GM18505 (cell line): Measurements from ENCODE around the gene RASGRP2.
"Not testable (repeated sequence)": the region's sequence is repeated elsewhere in the genome, so short reads cannot be mapped to it uniquely, and the experiment has no call there.

ENCODE experiments used
- ATAC-seq: cut with Tn5 transposase; IDR thresholded peaks from one replicate; pipeline ENCODE4 v1.9.1; 2021; ENCODE audit not compliant: unreplicated experiment
- POLR2A ChIP-seq: IDR thresholded peaks from 4 replicates; pipeline ENCODE4 v1.6.1; 2011; ENCODE audit warnings: borderline replicate concordance; ENCODE audit not compliant: insufficient read depth, insufficient read length; ENCODE audit errors: extremely low read depth

The RASGRP2 gene

DNA sequence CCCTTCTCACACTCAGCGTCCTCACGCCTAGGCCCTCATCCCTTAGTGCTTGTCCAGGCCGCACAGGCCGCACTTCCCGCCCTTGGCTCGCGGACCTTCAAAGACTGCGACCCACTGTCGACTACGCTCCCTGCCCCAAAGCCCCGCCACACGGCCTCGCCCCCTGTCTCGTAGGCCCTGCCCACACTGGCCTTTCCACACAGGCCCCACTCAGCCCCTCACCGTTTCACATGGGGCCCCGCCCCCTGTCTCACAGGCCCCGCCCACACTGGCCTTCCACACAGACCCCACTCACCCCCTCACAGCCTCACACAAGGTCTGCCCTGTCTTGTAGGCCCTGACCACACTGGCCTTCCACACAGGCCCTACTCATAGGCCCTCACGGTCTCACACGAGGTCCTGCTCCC lies 32.0 kb downstream of the RASGRP2 start:
- TF ChIP-seq POLR2A, result no peak
- no peak for ATAC-seq

DNA sequence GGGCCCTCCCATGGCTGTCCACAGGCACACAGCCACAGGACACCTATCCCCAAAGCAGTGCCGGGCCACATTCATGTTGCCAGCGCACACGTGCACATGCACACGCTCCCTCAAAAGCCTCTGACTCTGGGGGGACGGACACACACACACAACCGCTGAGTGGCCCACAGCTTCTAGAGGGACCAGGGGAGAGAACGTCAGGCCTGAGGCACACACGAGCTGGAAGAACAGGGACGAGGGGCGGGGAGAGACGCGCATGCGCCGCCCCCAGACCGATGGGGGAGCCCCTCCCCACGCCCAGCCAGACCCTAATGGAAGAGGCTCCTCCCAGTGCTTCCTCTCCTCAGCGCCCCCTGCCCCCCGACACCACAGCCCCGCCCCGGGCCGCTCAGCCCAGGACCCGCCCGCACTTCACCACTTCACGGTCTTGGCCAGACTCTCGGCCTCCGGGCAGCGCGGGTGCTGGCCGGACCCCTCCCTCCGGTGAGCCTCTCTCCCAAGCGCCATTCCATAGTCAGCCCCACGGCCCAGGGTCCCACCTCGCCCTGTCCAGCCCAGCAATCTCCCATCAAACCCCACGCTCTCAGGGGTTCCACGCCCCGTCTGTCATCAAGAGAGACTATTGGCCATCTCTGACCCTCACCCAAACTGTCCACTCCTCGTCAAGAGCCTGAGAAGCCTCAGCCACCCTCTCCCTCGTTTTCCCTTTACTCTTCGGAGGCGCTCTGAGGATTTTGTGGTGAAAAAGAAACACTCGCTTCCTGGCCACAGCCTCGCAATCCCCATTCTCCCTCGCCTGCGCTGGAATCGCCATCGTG lies 32.6 kb downstream of the RASGRP2 start:
- ATAC-seq, result no peak
- no peak for TF ChIP-seq POLR2A

DNA sequence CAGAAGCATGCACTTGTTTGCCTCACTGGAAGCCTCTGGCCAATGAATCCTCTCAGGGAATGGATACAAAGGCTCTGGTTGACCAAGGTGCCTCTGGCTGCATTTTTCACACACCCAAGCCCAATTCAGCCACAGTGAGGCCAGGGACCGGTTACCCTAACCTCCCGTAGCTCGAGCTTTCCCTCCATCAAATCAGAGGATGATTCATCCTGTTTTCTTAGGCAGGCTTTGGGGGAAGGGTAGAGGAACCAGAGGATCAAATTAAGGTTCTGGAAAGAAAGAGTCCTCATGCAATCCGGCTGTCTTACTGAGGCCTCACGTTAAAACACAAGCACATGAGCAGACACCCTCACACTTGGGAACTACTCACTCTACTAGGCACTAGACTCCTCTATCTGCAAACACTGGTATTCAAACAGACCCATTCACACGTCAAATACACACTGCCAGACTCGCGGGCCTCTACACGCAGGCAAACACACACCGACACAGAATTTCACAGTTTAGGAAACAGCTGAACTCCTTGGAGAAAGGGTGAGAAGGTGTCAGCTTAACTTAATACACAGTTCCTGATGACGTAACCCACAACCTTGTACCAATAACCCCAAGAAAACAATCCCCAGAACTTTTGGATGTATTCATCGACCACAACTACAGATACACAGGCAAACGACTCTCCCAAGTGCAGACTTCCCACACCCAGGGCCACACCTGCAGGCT lies 33.4 kb downstream of the RASGRP2 start:
- ATAC-seq, result no peak
- TF ChIP-seq POLR2A, result no peak

DNA sequence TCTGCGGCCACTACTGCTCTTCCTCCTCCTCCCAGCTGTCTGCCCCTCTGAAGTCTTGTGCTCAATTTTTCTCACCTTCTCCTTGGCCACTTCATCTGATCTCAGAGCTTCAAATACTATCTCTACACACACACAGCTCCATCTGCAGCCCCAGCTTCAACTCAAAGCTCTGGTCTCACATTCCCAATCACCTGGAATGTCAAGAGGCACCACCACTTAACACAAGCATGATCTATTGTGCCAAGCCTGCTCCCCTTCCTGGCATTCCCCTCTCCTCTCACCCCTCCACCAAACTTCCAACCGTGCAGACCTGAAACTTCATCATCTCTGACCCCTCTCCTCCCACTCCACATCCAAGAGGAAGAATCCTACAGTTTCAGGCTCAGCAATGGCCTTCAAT lies 38.4 kb downstream of the RASGRP2 start:
- TF ChIP-seq POLR2A, result no peak

DNA sequence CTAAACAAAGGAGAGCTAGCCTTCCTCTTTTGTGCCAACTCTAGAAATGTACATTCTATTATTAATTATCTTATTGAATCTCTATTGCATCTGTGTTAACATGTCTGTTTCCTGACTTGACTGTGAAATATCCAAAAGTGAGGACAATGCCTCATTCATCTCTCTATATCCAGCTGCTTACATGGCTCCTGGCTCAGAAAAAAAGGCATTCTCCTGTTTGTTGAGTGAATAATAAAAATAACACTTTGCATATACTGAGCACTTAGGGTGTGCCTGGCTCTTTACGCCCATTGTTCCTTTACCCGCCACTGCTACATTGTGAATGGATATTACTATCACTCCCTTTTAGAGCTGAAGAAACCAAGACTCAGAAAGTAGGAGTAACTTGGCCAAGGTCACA lies 40.9 kb downstream of the RASGRP2 start:
- no peak for ATAC-seq
- TF ChIP-seq POLR2A, result no peak

More for the DNA sequence above, 38.4 kb downstream of the RASGRP2 start:
- no peak for ATAC-seq

DNA sequence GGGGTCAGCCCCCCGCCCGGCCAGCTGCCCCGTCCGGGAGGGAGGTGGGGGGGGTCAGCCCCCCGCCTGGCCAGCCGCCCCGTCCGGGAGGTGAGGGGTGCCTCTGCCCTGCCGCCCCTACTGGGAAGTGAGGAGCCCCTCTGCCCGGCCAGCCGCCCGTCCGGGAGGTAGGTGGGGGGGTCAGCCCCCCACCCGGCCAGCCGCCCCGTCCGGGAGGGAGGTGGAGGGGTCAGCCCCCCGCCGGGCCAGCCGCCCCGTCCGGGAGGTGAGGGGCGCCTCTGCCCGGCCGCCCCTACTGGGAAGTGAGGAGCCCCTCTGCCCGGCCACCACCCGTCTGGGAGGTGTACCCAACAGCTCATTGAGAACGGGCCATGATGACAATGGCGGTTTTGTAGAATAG lies 42.0 kb downstream of the RASGRP2 start:
- ATAC-seq, result not testable (repeated sequence)

DNA sequence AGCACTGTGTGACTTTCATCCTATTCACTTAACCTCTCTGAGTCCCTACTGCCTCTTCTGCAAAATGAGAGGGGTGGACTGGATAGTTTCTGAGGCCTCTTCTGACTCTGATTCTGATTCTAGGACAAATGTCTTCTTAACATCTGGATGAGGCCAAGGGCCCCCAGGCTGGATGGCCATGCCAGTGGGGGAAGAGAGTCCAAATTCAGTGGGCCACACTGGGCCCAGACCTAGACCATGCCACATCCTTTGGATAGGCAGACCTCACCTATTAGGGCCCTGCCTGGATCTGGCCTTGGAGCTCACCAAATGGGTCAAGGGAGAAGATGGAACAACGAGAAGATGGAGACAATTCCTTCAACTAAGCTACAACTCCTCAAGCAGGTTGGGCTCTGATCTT lies 45.5 kb downstream of the RASGRP2 start:
- no peak for TF ChIP-seq POLR2A
- no peak for ATAC-seq

DNA sequence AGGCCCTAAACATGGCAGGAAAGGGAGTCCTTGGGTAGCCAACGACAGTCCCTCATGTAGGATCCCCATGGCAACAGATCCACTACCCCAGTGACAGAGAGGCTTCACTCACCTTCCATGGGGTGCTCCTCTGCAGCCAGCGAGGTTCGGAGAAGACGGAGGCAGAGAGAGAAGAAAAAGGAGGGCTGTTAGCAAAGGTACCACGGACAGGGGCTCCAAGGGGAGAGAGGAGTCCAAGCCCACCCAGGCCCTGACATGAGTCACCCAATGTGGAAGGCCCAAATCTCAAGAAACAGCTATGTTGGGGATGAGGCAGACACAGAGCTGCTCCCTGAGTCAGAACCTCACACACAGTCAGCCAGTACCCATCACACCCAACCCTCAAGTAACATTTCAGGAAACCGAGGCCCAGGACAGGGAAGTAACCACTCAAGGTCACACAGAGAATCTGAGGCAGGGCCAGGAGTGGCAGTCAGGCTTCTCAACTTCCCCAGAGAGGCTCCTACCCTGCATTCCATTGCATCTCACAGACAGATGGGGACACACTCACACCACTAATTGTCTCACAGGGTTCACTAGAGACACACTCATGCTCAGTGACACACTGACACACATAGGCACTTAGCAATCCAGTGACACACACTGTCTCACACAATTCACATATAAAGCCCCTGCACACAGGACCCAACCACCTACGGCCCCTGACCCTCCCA lies 46.1 kb downstream of the RASGRP2 start:
- no peak for ATAC-seq
- TF ChIP-seq POLR2A, result no peak

DNA sequence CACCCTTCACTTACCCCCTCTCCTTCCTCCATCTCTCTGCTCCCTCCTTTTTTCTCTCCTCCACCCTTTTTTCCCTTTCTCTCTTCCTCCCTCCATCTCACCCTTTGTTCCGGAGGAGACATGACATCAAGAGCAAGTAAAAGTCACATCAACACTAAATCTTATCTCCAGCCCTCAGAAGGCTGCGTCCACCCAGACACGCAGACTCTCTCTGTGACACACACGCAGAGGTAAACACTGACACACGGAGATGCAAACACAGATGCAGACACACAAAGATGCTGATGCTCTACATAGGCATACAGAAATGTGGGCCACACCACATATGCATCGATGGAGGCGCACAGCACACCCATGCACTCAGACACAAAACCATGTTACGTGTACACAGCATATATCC lies 47.9 kb downstream of the RASGRP2 start:
- ATAC-seq, result no peak
- no peak for TF ChIP-seq POLR2A

DNA sequence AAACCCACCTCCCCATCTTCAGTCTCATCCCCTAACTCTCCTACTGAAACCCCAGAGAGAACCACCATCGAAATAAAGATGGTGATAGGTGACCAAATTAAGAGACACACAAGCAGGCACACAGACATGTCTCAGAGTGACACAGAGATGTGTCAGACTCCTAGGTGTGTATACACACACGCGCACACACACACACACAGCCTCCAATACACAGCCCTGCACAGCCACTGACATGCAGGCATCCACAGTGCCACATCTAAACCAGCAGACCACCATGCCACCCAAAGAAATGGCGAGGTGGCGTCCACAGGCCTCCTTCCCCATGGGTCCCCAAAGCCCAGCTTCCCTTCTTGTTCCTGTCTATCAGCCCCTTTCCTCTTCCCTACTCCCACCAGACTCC lies 48.4 kb downstream of the RASGRP2 start:
- no peak for TF ChIP-seq POLR2A
- no peak for ATAC-seq

DNA sequence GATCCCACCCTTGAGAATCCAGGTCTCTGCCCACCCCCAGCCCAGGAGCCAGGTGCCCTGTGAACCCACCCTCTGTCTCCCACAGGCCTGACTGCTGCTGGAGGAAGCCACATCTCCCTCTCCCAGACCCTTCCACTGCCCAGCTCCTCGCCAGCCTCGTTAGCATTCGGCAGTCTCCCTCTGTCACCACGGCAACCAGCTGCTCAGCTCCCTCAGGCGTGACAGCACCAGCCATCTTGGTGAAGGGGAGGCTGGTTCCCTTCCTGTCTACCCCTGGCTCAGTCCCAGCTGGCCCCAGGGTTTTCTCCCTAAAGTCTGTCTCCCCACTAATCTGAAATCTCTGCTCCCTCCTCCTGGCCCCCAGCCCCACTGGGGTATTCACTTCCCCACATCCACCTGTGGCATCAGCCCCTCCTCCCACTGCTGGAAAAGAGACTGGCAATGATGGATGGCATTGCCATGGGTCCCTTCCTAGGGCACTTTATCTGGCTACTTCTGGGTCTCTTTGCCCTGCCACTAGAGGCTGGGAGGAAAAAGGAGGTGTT lies 49.0 kb downstream of the RASGRP2 start:
- TF ChIP-seq POLR2A, result no peak
- ATAC-seq, result no peak

DNA sequence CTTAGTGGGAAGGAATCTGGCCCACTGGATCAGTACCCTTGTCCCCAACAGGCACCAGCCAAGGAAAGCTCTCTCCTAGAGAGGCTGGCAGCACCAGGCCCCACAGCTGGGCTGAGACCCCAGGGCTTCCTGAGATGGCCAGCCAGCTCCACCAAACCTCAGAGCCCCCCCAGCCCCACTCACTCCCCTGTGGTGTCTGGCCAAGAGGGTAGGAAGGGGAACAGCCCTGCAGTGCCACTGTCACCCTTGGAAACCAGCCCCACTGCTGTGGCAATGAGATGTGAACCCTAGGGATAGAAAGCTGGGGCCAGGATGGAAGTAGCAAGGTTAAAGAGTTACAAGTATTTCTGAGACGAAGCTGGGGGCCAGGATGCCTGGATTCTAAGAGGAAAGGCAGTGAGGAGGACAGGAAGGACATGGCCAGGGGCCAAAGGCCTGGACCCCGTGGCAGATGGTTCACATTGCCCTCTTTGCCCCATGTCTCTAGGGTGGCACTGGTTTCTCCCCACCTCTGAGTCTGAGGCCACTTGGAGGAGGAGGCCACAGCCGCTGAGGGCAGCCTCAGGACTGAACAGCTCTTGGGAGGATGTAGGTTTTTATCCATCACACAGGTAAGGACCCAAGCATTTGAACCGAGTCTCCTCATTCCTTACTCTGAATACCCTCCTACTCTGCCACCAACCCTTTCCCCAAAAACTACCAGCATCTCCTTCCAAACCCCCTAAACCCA lies 49.8 kb downstream of the RASGRP2 start:
- TF ChIP-seq POLR2A, result no peak
- no peak for ATAC-seq

DNA sequence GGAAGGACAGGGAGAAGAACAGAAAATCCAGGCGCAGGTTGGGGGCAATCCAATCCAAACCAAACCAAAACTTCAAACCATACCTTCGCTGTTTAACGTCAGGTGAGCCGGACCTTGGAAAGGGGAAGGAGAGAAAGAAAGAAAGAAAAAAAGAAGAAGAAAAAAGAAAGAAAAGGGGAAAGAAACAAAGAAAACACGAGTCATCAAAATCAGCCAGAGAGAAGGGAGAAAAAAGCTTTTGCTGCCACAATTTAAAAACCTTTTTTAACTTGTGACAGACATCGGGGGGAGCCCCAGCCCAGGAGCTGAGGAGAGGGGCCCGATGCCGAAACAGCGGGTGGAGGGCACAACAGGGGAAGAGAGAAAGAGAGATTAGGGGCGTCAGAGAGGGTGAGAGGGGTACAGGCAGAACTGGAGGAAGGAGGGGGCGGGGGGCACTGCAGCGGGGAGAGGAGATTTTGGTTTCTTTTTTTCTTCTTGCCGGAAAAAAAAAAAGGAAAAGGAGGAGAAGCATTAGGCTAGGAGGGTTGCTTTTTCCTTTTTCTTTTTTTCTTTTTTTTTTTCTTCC lies 51.1 kb downstream of the RASGRP2 start:
- no peak for ATAC-seq
- TF ChIP-seq POLR2A, result no peak

DNA sequence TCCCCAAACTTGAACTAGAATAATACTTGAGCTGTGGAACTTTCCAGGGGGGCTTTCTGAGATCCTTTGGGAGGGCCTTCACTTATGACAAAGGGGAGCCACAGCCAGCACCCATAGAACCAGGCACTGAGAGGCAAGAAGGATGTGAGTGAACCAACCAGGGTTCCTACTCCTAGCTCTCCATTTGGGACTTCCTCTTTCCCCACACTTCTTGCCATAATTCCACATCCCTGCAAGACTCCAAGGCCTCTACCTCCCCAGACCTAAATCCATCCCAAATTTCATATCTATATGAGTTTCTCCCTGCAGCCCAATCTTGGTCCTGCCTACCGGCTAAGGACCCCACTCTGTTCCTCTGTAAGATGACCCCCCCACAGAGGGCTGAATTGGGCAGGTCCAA lies 52.4 kb downstream of the RASGRP2 start:
- ATAC-seq, result no peak
- no peak for TF ChIP-seq POLR2A
